Coronary artery (tissue), 2 donors: Measurements from ENCODE around the gene SIGLEC6.
A peak's percentile ranks its signal among the peaks of the same experiment; 100 is the strongest.

ENCODE experiments used
- DNase-seq: peaks from one replicate; pipeline ENCODE4 v3.0.0-alpha.2; 2017; ENCODE audit warnings: low spot score
- H3K27ac ChIP-seq, 2 donors: fragments of 200-600 bp; sonication (generic); one replicate each; pipeline ENCODE4 v1.5.1; 2016 to 2019
- H3K4me3 ChIP-seq: fragments of 200-600 bp; sonication (generic); 2 replicates; pipeline ENCODE4 v1.5.1; 2016; ENCODE audit warnings: mild to moderate bottlenecking, moderate library complexity
- TF ChIP-seq, protein P1 (sequence below): fragments of 200-600 bp; sonication (generic); IDR thresholded peaks from one replicate; pipeline ENCODE4 v1.5.1; 2019; ENCODE audit warnings: antibody characterized with exemption

SIGLEC6 gene

DNA sequence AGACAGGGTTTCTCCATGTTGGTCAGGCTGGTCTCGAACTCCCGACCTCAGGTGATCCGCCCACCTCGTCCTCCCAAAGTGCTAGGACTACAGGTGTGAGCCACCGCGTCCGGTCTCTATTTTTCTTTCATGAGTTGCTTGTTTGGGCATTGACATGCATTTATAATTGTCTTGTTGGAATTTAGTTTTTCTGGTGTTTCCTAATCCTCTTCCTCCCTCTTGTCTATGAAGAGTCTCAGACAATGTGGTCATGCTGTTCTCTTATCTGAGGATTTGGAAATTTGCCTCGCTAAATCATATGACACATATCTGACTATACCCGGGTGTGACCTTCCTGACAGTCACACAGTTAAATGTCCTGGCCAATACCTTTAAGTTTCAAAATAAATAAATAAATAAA is 60.5 kb downstream of the SIGLEC6 start:
- H3K4me3 ChIP-seq = no peak overlapping the region
- no peak overlapping the region for H3K27ac ChIP-seq
- DNase-seq = no peak
- TF ChIP-seq, protein P1, sequence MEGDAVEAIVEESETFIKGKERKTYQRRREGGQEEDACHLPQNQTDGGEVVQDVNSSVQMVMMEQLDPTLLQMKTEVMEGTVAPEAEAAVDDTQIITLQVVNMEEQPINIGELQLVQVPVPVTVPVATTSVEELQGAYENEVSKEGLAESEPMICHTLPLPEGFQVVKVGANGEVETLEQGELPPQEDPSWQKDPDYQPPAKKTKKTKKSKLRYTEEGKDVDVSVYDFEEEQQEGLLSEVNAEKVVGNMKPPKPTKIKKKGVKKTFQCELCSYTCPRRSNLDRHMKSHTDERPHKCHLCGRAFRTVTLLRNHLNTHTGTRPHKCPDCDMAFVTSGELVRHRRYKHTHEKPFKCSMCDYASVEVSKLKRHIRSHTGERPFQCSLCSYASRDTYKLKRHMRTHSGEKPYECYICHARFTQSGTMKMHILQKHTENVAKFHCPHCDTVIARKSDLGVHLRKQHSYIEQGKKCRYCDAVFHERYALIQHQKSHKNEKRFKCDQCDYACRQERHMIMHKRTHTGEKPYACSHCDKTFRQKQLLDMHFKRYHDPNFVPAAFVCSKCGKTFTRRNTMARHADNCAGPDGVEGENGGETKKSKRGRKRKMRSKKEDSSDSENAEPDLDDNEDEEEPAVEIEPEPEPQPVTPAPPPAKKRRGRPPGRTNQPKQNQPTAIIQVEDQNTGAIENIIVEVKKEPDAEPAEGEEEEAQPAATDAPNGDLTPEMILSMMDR = no peak

DNA sequence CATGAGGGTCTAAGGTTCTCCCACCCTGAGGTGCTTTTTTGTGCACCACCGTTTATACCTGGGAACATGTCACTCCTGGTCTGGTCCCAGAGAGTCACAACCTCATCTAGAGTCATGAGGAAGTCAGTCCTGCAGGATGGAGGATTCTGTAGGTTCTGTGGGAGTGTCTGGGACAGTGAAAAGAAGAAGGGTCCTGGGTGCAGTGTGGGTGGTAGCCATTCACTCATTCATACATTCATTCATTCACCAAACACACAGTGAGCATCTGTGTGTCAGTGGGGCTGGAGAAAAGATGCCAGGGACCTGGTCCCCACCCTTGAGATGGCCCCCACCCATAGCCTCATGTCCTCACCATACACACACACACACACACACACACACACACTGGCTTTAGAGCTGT is 61.8 kb downstream of the SIGLEC6 start:
- Histone ChIP-seq H3K4me3 (no peak overlapping the region), H3K27ac (no peak overlapping the region)
- no peak for DNase-seq
- TF ChIP-seq, protein P1 = no peak

DNA sequence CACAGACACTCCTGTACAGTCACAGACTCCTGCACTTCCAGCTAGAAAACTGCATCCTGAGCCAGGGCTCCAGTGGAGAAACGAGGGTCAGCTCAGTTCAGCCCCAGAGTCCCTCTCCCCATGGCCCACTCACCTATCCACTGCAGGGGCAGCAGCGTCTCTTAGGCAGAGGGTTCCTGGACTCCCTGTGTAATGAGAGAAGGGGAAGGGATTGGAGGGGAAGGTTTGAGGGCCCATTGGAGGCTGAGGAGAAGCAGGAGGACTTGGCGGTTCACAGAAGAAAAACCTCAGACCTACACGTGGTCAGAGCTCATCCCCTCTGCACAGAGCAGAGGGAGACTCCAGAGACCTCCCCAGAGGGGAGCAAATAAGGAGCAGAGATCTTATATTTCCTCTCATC is 62.3 kb downstream of the SIGLEC6 start:
- DNase-seq = no peak
- TF ChIP-seq, protein P1 = no peak
- H3K27ac ChIP-seq = no peak overlapping the region
- H3K4me3 ChIP-seq = no peak overlapping the region

DNA sequence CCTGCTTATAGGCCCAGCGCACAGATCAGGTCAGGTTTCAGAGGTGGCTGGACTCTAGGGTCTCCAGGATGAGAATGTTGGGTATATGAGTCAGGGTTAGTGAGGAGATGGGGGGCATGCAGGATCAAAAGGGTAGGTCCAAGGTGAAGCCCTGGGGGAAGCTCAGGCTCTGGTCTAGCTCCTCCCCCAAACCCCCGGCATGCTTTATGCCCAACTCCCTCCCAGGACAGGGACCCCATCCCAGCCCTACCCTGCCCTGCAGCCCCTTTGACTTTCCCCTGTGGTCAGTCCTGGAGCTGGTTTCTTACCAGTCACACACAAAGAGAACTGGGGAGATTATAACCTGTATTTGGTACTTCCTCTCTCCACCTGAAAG is 62.9 kb downstream of the SIGLEC6 start:
- H3K27ac ChIP-seq = no peak overlapping the region
- H3K4me3 ChIP-seq = no peak overlapping the region
- no peak for DNase-seq
- TF ChIP-seq, protein P1 = no peak

DNA sequence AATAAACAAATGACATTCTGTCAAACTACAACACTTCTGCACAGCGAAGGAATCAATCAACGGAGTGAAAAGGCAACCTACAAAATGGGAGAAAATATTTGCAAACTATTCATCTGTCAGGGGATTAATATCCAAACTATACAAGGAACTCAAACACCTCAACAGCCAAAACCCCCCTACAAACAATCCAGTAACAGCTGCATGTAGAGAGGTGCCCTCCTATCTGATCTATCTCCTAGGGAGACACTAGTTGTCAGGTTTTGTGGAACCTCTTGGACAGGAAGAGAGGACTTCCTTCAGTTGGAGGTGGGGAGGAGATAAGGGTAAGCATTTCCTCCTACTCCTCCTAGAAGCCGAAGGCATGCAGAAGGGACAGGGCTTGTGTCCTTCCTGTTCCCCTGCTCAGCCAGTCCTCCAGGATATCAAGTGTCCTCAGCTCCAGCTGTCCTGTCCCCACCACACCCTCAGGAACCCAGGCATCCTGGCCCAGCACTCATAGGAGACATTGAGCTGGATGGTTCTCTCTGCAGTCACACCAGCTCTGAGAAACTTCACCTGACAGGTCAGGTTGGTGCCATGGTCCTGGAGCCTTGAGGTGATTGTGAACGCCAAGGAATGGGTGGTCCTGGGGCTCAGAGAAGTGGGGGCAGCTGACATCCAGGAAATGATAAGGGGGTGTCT is 63.5 kb downstream of the SIGLEC6 start:
- TF ChIP-seq, protein P1 = no peak
- DNase-seq = peak; percentile 46
- Histone ChIP-seq H3K27ac (no peak overlapping the region), H3K4me3 (no peak overlapping the region)
